Measurements from ENCODE around the gene PTPRB. TPM values are rescaled to one million over a fixed set of nuclear protein-coding genes. Genes with fewer than 3 reads are reported as not detected.
"Not testable (repeated sequence)": the region's sequence is repeated elsewhere in the genome, so short reads cannot be mapped to it uniquely, and the experiment has no call there.

PTPRB gene
- total RNA-seq, 2 experiments from 2014 or later: not detected

- Histone ChIP-seq H3K36me3 (ENCODE audit: insufficient read depth, low read length) (no peaks in the 10 kb centered on the region), H3K4me1 (ENCODE audit: insufficient read depth, low read length) (no peaks in the 10 kb centered on the region), H3K27ac (ENCODE audit: low read depth in 1 of 2, low read length in 2 of 2) (no peak overlapping the region), H3K9me3 (ENCODE audit: control insufficient read depth in 1 of 2, insufficient read depth in 1 of 2, low read length in 2 of 2) (peaks cover 0 to 15% of the 10 kb centered on the region in 2 experiments), H3K4me3 (ENCODE audit: low read length) (no peak overlapping the region), H3K27me3 (ENCODE audit: control insufficient read depth in 1 of 2, insufficient read depth in 2 of 2, low read length in 2 of 2) (no peaks in the 10 kb centered on the region)
- TF ChIP-seq CTCF (IDR thresholded peaks at IDR 0.05): no peak
- Mint-ChIP-seq H3K9me3 (peaks cover 7% of the 10 kb centered on the region), H3K27ac (no peak overlapping the region), H3K4me1 (ENCODE audit: low read depth) (no peaks in the 10 kb centered on the region), H3K27me3 (peaks cover 5% of the 10 kb centered on the region), H3K36me3 (ENCODE audit: low read depth) (no peaks in the 10 kb centered on the region), H3K4me3 (no peak overlapping the region)
- DNase-seq (no peak), ATAC-seq (ENCODE audit: poor library complexity) (no peak)
- CTCF ChIA-PET: interaction anchor here (0.6 kb wide), 1 partner anchor 31 kb away, joined by 5 read pairs; no protein-coding TSS in a partner anchor
- intact Hi-C loops (cut with DNase I, micrococcal nuclease): no loop called here
- POLR2A ChIA-PET: no interaction called here
Measured at GRCh38 chr12:70497508-70497907, 139.7 kb downstream of the PTPRB start.

GRCh38 chr12:70492904-70493303 is 144.3 kb downstream of the PTPRB start:
- H3K9me3 ChIP-seq (ENCODE audit: control insufficient read depth in 1 of 2, insufficient read depth in 1 of 2, low read length in 2 of 2): peaks cover 0 to 10% of the 10 kb centered on the region in 2 experiments
- H3K27ac ChIP-seq (ENCODE audit: low read depth in 1 of 2, low read length in 2 of 2); H3K9me3 Mint-ChIP-seq; H3K27me3 ChIP-seq (ENCODE audit: control insufficient read depth in 1 of 2, insufficient read depth in 2 of 2, low read length in 2 of 2); H3K36me3 Mint-ChIP-seq (ENCODE audit: low read depth); H3K36me3 ChIP-seq (ENCODE audit: insufficient read depth, low read length); H3K4me1 Mint-ChIP-seq (ENCODE audit: low read depth); POLR2A ChIA-PET; H3K4me1 ChIP-seq (ENCODE audit: insufficient read depth, low read length); intact Hi-C loops (cut with DNase I, micrococcal nuclease); CTCF ChIA-PET; H3K4me3 ChIP-seq (ENCODE audit: low read length); H3K27me3 Mint-ChIP-seq; DNase-seq; ATAC-seq (ENCODE audit: poor library complexity); H3K27ac Mint-ChIP-seq; H3K4me3 Mint-ChIP-seq: not testable (repeated sequence)

DNA sequence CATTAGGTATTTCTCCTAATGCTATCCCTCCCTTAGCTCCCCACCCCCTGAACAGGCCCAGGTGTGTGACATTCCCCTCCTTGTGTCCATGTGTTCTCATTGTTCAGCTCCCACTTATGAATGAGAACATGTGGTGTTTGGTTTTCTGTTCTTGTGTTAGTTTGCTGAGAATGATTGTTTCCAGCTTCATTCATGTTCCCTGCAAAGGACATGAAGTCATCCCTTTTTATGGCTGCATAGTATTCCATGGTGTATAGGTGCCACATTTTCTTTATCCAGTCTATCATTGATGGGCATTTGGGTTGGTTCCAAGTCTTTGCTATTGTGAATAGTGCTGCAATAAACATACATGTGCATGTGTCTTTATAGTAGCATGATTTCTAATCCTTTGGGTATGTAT is 146.3 kb downstream of the PTPRB start:
- H3K4me1 ChIP-seq (ENCODE audit: insufficient read depth, low read length); ATAC-seq (ENCODE audit: poor library complexity); DNase-seq; H3K4me1 Mint-ChIP-seq (ENCODE audit: low read depth); intact Hi-C loops (cut with DNase I, micrococcal nuclease); H3K27ac Mint-ChIP-seq; H3K36me3 Mint-ChIP-seq (ENCODE audit: low read depth); H3K9me3 ChIP-seq (ENCODE audit: control insufficient read depth in 1 of 2, insufficient read depth in 1 of 2, low read length in 2 of 2); H3K4me3 Mint-ChIP-seq; H3K4me3 ChIP-seq (ENCODE audit: low read length); H3K27me3 ChIP-seq (ENCODE audit: control insufficient read depth in 1 of 2, insufficient read depth in 2 of 2, low read length in 2 of 2); H3K27ac ChIP-seq (ENCODE audit: low read depth in 1 of 2, low read length in 2 of 2); H3K36me3 ChIP-seq (ENCODE audit: insufficient read depth, low read length); H3K9me3 Mint-ChIP-seq; POLR2A ChIA-PET: not testable (repeated sequence)
- peaks cover 14% of the 10 kb centered on the region for H3K27me3 Mint-ChIP-seq
- CTCF ChIA-PET: interaction anchor here (0.9 kb wide), 1 partner anchor 10 kb away, joined by 5 read pairs; no protein-coding TSS in a partner anchor

DNA sequence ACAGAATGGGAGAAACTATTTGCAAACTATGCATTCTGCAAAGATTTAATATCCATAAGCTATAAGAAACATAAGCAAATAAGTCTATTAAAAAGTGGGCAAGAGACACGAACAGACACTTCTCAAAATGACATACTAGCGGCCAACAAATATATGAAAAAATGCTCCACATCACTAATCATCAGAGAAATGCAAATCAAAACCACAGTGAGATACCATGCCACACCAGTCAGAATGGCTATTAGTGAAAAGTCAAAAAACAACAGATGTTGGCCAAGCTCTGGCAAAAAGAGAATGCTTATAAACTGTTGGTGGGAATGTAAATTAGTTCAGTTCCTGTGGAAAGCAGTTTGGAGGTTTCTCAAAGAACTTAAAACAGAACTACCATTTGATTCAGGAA is 149.8 kb downstream of the PTPRB start:
- no peak overlapping the region for H3K27ac Mint-ChIP-seq
- no peak for TF ChIP-seq CTCF (IDR thresholded peaks at IDR 0.05)
- ChIA-PET CTCF (no interaction called here), POLR2A (no interaction called here)
- H3K36me3 ChIP-seq (ENCODE audit: insufficient read depth, low read length): no peaks in the 10 kb centered on the region
- no peaks in the 10 kb centered on the region for H3K4me1 Mint-ChIP-seq (ENCODE audit: low read depth)
- intact Hi-C loops (cut with DNase I, micrococcal nuclease): no loop called here
- no peak overlapping the region for H3K4me3 Mint-ChIP-seq
- H3K4me3 ChIP-seq (ENCODE audit: low read length): no peak overlapping the region
- peaks cover 23% of the 10 kb centered on the region for H3K27me3 Mint-ChIP-seq
- H3K36me3 Mint-ChIP-seq (ENCODE audit: low read depth): no peaks in the 10 kb centered on the region
- no peaks in the 10 kb centered on the region for H3K9me3 Mint-ChIP-seq
- H3K27me3 ChIP-seq (ENCODE audit: control insufficient read depth in 1 of 2, insufficient read depth in 2 of 2, low read length in 2 of 2): peaks cover 0 to 6% of the 10 kb centered on the region in 2 experiments
- H3K4me1 ChIP-seq (ENCODE audit: insufficient read depth, low read length): no peaks in the 10 kb centered on the region
- DNase-seq (no peak), ATAC-seq (ENCODE audit: poor library complexity) (no peak)
- no peaks in the 10 kb centered on the region for H3K9me3 ChIP-seq (ENCODE audit: control insufficient read depth in 1 of 2, insufficient read depth in 1 of 2, low read length in 2 of 2)
- H3K27ac ChIP-seq (ENCODE audit: low read depth in 1 of 2, low read length in 2 of 2): no peak overlapping the region
